SU-DHL-6 (cell line): Measurements from ENCODE around the gene FOXP2.

Experiments used
- H2AFZ ChIP-seq: fragments of 200-600 bp; sonication (generic); 2 replicates; pipeline ENCODE4 v1.6.1; 2014; ENCODE audit warnings: low read depth, mild to moderate bottlenecking, moderate library complexity, mixed read lengths, antibody characterized with exemption, low read length; ENCODE audit not compliant: severe bottlenecking
- H3F3A ChIP-seq: fragments of 200-600 bp; shearing (Covaris generic); 2 replicates; pipeline ENCODE4 v1.6.0; 2016; ENCODE audit warnings: antibody characterized with exemption, mild to moderate bottlenecking; ENCODE audit not compliant: insufficient read depth
- H3K27ac ChIP-seq: fragments of 200-600 bp; sonication (generic); 2 replicates; pipeline ENCODE4 v1.5.1; 2016; ENCODE audit warnings: low read depth, mild to moderate bottlenecking, low read length, moderate library complexity, mixed read lengths
- H3K27me3 ChIP-seq: fragments of 200-600 bp; sonication (generic), shearing (Covaris generic); 2 replicates; pipeline ENCODE4 v1.6.0; 2014; ENCODE audit warnings: mild to moderate bottlenecking, low read length
- H3K36me3 ChIP-seq: fragments of 200-600 bp; sonication (generic); 2 replicates; pipeline ENCODE4 v1.6.1; 2014; ENCODE audit warnings: mild to moderate bottlenecking, low read length, mixed read lengths
- H3K4me2 ChIP-seq: fragments of 300-600, 200-600 bp; shearing (Covaris generic), sonication (generic); 2 replicates; pipeline ENCODE4 v1.6.0; 2014; ENCODE audit warnings: low read length, low read depth, mild to moderate bottlenecking; ENCODE audit not compliant: poor library complexity, severe bottlenecking
- H3K4me3 ChIP-seq: fragments of 200-600 bp; sonication (generic); 2 replicates; pipeline ENCODE4 v1.5.1; 2014; ENCODE audit warnings: antibody characterized with exemption, low read length, mild to moderate bottlenecking, mixed read lengths; ENCODE audit not compliant: insufficient read depth, poor library complexity, severe bottlenecking
- H3K79me2 ChIP-seq: fragments of 200-600 bp; sonication (generic); 2 replicates; pipeline ENCODE4 v1.6.1; 2014; ENCODE audit warnings: mild to moderate bottlenecking, low read length, moderate library complexity; ENCODE audit not compliant: insufficient read depth
- H3K9ac ChIP-seq: fragments of 200-600 bp; sonication (generic); 2 replicates; pipeline ENCODE4 v1.7.0; 2014; ENCODE audit warnings: mild to moderate bottlenecking, low read length
- H3K9me2 ChIP-seq: fragments of 200-600 bp; sonication (generic); replicated peaks from 2 replicates; pipeline ENCODE4 v1.6.1; 2014; ENCODE audit warnings: low read length; ENCODE audit not compliant: insufficient read depth
- H3K9me3 ChIP-seq: fragments of 200-600 bp; sonication (generic); 2 replicates; pipeline ENCODE4 v1.6.1; 2014; ENCODE audit warnings: low read length, mixed read lengths; ENCODE audit not compliant: insufficient read depth
- H4K20me1 ChIP-seq: fragments of 200-600 bp; sonication (generic); 2 replicates; pipeline ENCODE4 v1.6.1; 2014; ENCODE audit warnings: low read depth, mild to moderate bottlenecking, antibody characterized with exemption, low read length, moderate library complexity, mixed read lengths
- EZH2phosphoT487 ChIP-seq: fragments of 200-600 bp; sonication (generic), shearing (Covaris generic); conservative IDR thresholded peaks from 2 replicates; pipeline ENCODE4 v1.6.1; 2018; ENCODE audit warnings: mild to moderate bottlenecking, antibody characterized with exemption, low read length, moderate library complexity, mixed read lengths
- TF ChIP-seq, protein P1 (sequence below): fragments of 200-600 bp; sonication (generic); IDR thresholded peaks from one replicate; pipeline ENCODE4 v1.5.1; 2017; ENCODE audit warnings: antibody characterized with exemption, mild to moderate bottlenecking, low read length, moderate library complexity; ENCODE audit not compliant: insufficient read depth, poor library complexity, severe bottlenecking

The FOXP2 gene

DNA sequence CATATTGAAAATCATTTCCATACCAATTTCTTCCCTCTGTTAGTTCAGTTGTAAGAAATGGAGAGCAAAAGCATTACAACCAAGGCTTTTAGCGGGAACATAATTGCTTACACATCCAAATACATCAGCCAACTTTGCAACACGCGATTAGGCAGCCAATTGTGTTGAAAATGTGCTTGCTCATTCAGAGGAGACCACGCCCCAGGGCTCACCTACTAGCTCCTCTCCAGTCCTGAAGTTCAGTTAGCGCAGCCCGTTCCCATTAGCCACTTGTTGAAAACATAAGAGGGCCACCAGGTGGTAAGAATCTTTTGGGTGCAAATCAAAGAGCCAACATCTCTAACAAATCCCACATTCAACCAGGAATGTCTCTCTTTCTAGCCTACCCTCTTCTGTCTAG is 294.0 kb downstream of the FOXP2 start:
- H3K9ac ChIP-seq, result no peak overlapping the region
- H3K4me2 ChIP-seq, result no peak overlapping the region
- no peaks in the 10 kb centered on the region for H3K9me3 ChIP-seq
- H2AFZ ChIP-seq, result no peak overlapping the region
- no peaks in the 10 kb centered on the region for H3F3A ChIP-seq
- H4K20me1 ChIP-seq, result no peaks in the 10 kb centered on the region
- TF ChIP-seq EZH2phosphoT487, result no peak
- TF ChIP-seq, protein P1, sequence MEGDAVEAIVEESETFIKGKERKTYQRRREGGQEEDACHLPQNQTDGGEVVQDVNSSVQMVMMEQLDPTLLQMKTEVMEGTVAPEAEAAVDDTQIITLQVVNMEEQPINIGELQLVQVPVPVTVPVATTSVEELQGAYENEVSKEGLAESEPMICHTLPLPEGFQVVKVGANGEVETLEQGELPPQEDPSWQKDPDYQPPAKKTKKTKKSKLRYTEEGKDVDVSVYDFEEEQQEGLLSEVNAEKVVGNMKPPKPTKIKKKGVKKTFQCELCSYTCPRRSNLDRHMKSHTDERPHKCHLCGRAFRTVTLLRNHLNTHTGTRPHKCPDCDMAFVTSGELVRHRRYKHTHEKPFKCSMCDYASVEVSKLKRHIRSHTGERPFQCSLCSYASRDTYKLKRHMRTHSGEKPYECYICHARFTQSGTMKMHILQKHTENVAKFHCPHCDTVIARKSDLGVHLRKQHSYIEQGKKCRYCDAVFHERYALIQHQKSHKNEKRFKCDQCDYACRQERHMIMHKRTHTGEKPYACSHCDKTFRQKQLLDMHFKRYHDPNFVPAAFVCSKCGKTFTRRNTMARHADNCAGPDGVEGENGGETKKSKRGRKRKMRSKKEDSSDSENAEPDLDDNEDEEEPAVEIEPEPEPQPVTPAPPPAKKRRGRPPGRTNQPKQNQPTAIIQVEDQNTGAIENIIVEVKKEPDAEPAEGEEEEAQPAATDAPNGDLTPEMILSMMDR, result no peak
- no peak overlapping the region for H3K4me3 ChIP-seq
- no peaks in the 10 kb centered on the region for H3K79me2 ChIP-seq
- H3K27ac ChIP-seq, result no peak overlapping the region
- H3K27me3 ChIP-seq, result no peaks in the 10 kb centered on the region
- no peaks in the 10 kb centered on the region for H3K9me2 ChIP-seq
- H3K36me3 ChIP-seq, result no peaks in the 10 kb centered on the region

DNA sequence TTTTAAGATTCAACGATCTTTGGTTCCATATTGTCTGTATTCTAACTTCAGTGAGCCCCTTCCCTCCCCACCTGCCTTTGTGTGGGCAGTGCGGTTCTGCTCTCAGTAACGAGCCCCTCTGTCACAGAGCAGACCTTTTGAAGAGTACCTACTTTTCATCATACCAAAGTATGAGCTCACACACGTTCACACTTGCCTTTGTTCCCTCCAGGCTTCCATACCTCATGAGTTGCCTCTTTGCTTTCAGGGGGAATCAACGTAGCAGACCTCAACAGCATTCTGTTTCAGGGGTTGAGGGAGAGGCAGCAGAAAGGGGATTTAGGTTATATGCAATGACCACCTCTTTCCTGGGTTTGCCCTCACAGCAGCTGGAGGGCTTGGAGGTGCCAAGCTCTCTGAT is 295.9 kb downstream of the FOXP2 start:
- no peaks in the 10 kb centered on the region for H3F3A ChIP-seq
- no peaks in the 10 kb centered on the region for H3K27me3 ChIP-seq
- no peak overlapping the region for H2AFZ ChIP-seq
- no peak overlapping the region for H3K27ac ChIP-seq
- H3K9me3 ChIP-seq, result no peaks in the 10 kb centered on the region
- H4K20me1 ChIP-seq, result no peaks in the 10 kb centered on the region
- H3K4me2 ChIP-seq, result no peak overlapping the region
- no peak overlapping the region for H3K9ac ChIP-seq
- TF ChIP-seq, protein P1, result no peak
- no peak for TF ChIP-seq EZH2phosphoT487
- H3K4me3 ChIP-seq, result no peak overlapping the region
- H3K79me2 ChIP-seq, result no peaks in the 10 kb centered on the region
- H3K9me2 ChIP-seq, result no peaks in the 10 kb centered on the region
- H3K36me3 ChIP-seq, result no peaks in the 10 kb centered on the region

- H3K36me3 ChIP-seq, result no peaks in the 10 kb centered on the region
- H3K9me3 ChIP-seq, result no peaks in the 10 kb centered on the region
- no peaks in the 10 kb centered on the region for H3K79me2 ChIP-seq
- no peak overlapping the region for H3K4me2 ChIP-seq
- TF ChIP-seq EZH2phosphoT487, result no peak
- TF ChIP-seq, protein P1, result no peak
- no peak overlapping the region for H2AFZ ChIP-seq
- no peaks in the 10 kb centered on the region for H3F3A ChIP-seq
- no peaks in the 10 kb centered on the region for H3K9me2 ChIP-seq
- H3K27ac ChIP-seq, result no peak overlapping the region
- H3K9ac ChIP-seq, result no peak overlapping the region
- H3K4me3 ChIP-seq, result no peak overlapping the region
- H4K20me1 ChIP-seq, result no peaks in the 10 kb centered on the region
- no peaks in the 10 kb centered on the region for H3K27me3 ChIP-seq
Observed at GRCh38 chr7:114711241-114711640, 296.6 kb downstream of the FOXP2 start.
